ENCODE results near the gene SCD5. TPM values are rescaled to one million over a fixed set of nuclear protein-coding genes. Genes with fewer than 3 reads are reported as not detected.

The SCD5 gene
- total RNA-seq, 4 donors from 2014 or later: 17.6 to 28.4 (median 22.9) TPM

GRCh38 chr4:82620126-82620735 is 178.4 kb downstream of the SCD5 start:
- H3K9me3 ChIP-seq: no peaks in the 10 kb centered on the region
- H3K36me3 ChIP-seq: no peaks in the 10 kb centered on the region
- WGBS: 58% methylated on average over 6 of the region's 6 CpGs
- H3K4me3 ChIP-seq: no peak overlapping the region
- H3K27ac ChIP-seq (replicated peaks in 1 of 4): no peak overlapping the region
- no peaks in the 10 kb centered on the region for H3K4me1 ChIP-seq
- H3K27me3 ChIP-seq: peaks cover 0 to 6% (median 0%) of the 10 kb centered on the region in 4 donors
- TF ChIP-seq EP300 (IDR thresholded peaks at IDR 0.05) (no peak), POLR2A (IDR thresholded peaks at IDR 0.05; ENCODE audit: low read depth) (no peak), POLR2AphosphoS5 (IDR thresholded peaks at IDR 0.05) (no peak)
- TF ChIP-seq, protein P1, sequence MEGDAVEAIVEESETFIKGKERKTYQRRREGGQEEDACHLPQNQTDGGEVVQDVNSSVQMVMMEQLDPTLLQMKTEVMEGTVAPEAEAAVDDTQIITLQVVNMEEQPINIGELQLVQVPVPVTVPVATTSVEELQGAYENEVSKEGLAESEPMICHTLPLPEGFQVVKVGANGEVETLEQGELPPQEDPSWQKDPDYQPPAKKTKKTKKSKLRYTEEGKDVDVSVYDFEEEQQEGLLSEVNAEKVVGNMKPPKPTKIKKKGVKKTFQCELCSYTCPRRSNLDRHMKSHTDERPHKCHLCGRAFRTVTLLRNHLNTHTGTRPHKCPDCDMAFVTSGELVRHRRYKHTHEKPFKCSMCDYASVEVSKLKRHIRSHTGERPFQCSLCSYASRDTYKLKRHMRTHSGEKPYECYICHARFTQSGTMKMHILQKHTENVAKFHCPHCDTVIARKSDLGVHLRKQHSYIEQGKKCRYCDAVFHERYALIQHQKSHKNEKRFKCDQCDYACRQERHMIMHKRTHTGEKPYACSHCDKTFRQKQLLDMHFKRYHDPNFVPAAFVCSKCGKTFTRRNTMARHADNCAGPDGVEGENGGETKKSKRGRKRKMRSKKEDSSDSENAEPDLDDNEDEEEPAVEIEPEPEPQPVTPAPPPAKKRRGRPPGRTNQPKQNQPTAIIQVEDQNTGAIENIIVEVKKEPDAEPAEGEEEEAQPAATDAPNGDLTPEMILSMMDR (IDR thresholded peaks at IDR 0.05): no peak
- no peak for DNase-seq (ENCODE audit: extremely low spot score)
- intact Hi-C loops (cut with DNase I): no loop called here

DNA sequence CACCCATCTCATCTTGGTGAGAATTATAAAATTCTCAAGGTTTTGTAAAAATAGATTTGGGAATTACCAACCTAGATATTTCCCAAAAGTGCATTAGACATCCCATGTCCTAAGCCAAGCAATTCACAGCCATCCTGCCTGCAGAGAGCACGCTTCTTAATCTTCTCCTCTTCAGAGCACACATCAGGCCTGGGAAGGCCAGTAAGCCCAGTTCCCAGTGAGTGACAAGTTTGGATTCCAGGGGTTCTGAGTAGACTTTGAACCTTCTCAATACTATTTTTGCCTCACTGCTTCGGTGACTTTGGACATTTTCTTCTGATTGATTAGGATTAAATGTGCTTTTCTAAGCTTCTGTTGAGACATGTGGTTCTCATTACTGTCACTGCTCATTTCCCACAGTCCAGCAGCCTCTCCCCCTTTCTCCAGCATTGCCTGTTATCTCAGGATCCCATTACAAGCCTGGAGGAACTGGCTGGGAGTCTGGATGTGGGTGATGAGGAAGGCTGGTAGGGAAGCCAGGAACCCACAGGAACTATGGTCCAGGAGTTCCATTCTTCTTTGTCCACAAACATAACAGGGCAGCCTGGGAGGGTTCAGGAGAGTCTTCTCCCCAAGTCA is 180.4 kb downstream of the SCD5 start:
- Histone ChIP-seq H3K27me3 (peaks cover 0 to 6% (median 0%) of the 10 kb centered on the region in 4 donors), H3K27ac (replicated peaks in 1 of 4) (no peak overlapping the region), H3K4me3 (no peak overlapping the region), H3K4me1 (no peaks in the 10 kb centered on the region), H3K36me3 (no peaks in the 10 kb centered on the region), H3K9me3 (no peaks in the 10 kb centered on the region)
- TF ChIP-seq EP300 (IDR thresholded peaks at IDR 0.05) (no peak), POLR2AphosphoS5 (IDR thresholded peaks at IDR 0.05) (no peak), POLR2A (IDR thresholded peaks at IDR 0.05; ENCODE audit: low read depth) (no peak)
- TF ChIP-seq, protein P1 (IDR thresholded peaks at IDR 0.05): no peak
- no peak for DNase-seq (ENCODE audit: extremely low spot score)
- intact Hi-C loops (cut with DNase I): no loop called here
- 56% methylated on average over 2 of the region's 2 CpGs for WGBS

GRCh38 chr4:82614838-82615449 is 183.7 kb downstream of the SCD5 start:
- intact Hi-C loops (cut with DNase I): no loop called here
- Histone ChIP-seq H3K9me3 (no peaks in the 10 kb centered on the region), H3K36me3 (no peaks in the 10 kb centered on the region), H3K27me3 (peaks cover 0 to 6% (median 0%) of the 10 kb centered on the region in 4 donors), H3K27ac (replicated peaks in 1 of 4) (no peak overlapping the region), H3K4me1 (no peaks in the 10 kb centered on the region), H3K4me3 (no peak overlapping the region)
- no peak for DNase-seq (ENCODE audit: extremely low spot score)
- 79% methylated on average over 5 of the region's 5 CpGs for WGBS
- TF ChIP-seq EP300 (IDR thresholded peaks at IDR 0.05) (no peak), POLR2A (IDR thresholded peaks at IDR 0.05; ENCODE audit: low read depth) (no peak), POLR2AphosphoS5 (IDR thresholded peaks at IDR 0.05) (no peak)
- TF ChIP-seq, protein P1 (IDR thresholded peaks at IDR 0.05): no peak

- intact Hi-C loops (cut with DNase I): no loop called here
- DNase-seq (ENCODE audit: extremely low spot score): no peak
- TF ChIP-seq EP300 (IDR thresholded peaks at IDR 0.05) (no peak), POLR2AphosphoS5 (IDR thresholded peaks at IDR 0.05) (no peak), POLR2A (IDR thresholded peaks at IDR 0.05; ENCODE audit: low read depth) (no peak)
- TF ChIP-seq, protein P1 (IDR thresholded peaks at IDR 0.05): no peak
Observed at GRCh38 chr4:82613121-82613520, 185.5 kb downstream of the SCD5 start.

More at GRCh38 chr4:82613121-82613520, 185.5 kb downstream of the SCD5 start:
- 89% methylated on average over 3 of the region's 3 CpGs for WGBS
- no peak overlapping the region for H3K4me3 ChIP-seq
- H3K36me3 ChIP-seq: no peaks in the 10 kb centered on the region
- peaks cover 0 to 6% (median 0%) of the 10 kb centered on the region in 4 donors for H3K27me3 ChIP-seq
- H3K27ac ChIP-seq (replicated peaks in 1 of 4): no peak overlapping the region
- no peaks in the 10 kb centered on the region for H3K4me1 ChIP-seq
- H3K9me3 ChIP-seq: no peaks in the 10 kb centered on the region

All from esophagus muscularis mucosa (tissue), 4 donors.